CD4-positive, alpha-beta T cell treated with Interleukin-2 at 100 ng/mL for 4 hours (primary cell): ENCODE data around the gene RBFOX2.
"Not testable (repeated sequence)": the region's sequence is repeated elsewhere in the genome, so short reads cannot be mapped to it uniquely, and the experiment has no call there.

Experiments used
- DNase-seq: peaks from one replicate; pipeline ENCODE4 v3.0.0-alpha.2; 2020; ENCODE audit warnings: low spot score

The RBFOX2 gene

DNA sequence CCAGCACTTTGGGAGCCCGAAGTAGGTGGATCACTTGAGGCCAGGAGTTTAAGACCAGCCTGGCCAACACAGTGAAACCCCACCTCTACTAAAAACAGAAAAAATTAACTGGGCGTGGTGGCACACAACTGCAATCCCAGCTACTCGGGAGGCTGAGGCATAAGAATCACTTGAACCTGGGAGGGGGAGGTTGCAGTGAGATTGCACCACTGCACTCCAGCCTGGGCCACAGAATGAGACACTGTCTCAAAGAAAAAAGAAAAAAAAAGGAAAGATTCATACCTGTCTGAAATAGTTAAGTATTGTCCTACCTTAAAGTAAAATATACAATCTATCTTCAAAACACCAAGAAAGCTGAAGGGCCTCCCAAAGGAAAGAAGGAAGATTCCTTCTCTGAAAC, 20.1 kb downstream of the RBFOX2 start:
- no peak for DNase-seq

DNA sequence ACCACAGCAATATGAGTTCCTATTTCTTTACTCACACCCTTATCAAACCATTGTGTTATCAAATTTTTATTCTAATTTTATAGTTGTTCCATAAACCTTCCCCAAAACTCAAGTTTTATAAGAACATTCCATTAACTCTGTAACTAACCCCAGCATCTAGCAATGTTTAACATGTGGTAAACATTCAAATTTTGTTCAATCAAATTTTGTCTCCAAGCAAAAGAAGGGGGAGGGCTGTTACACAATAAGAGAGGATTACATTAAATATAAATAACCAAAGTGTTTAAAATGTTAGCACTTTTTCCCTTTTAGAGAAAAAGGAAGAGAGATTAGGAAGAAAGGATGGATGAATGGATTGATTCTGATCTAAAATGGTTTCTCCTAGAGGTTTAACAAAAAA, 20.5 kb downstream of the RBFOX2 start:
- DNase-seq = no peak

DNA sequence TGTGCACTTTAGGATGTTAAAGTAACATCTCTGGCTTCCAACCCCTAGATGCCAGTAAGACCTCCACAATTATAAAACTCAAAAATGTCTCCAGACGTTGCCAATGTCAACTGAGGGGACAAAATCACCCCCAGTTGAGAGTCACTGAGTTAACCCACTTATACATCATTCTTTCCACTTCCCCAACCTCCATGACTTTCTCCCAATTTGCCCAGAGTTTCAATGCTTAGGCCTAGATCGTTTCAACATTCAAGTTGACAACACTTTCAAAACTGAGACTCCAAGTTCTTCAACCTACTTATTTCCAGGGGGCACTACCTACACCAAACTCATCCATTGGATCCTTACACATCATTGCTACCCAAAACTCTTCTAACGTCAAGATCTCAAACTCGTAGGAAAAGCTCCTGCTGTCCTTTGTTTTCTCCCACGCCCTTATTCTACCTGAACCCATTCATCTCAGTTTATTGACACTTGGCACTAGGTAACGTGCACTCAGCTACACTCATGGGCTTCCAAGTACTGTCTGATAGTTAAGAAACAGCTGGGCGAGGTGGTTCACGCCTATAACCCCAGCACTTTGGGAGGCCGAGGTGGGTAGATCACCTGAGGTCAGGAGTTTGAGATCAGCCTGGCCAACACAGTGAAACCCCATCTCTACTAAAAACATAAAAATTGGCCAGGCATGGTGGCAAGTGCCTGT, 24.5 kb downstream of the RBFOX2 start:
- no peak for DNase-seq

DNA sequence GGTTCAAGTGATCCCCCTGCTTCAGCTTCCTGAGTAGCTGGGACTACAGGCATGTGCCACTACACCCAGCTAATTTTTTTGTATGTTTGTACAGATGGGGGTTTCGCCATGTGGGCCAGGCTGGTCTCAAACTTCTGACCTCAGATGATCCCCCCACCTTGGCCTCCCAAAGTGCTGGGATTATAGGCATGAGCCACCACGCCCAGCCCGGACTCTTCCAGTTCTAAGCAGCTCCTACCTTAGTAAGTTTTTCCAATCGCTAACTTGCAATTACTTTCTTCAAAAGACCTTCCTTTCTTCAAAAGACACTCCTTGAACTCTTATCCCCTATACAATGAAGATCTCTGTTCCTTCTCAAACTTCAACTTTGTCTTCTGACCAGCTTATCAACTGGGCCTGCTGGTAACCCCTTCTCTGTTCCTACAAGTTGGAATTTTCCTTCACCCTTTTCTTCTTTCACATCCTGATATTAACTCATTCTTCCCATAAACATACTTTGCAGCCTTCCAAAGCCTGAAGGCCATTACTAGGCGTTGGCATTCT, 25.8 kb downstream of the RBFOX2 start:
- no peak for DNase-seq

DNA sequence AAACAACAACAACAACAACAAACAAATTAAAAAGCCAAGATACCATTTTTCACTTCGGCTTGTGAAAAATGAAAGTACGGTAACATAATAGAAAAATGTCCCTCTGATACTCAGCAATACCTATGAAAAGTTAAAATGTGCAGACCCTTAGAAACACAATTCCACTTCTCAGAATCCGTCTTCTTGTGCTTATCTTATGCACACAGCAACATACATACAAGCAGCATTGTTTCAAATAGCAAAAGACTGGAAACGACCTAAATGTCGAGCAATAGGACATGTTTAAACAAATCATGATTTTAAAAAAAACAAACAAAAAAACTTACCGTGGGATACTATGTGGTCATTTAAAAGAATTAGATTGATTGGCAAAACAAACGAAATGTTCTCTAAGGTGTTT, 26.5 kb downstream of the RBFOX2 start:
- DNase-seq = no peak

DNA sequence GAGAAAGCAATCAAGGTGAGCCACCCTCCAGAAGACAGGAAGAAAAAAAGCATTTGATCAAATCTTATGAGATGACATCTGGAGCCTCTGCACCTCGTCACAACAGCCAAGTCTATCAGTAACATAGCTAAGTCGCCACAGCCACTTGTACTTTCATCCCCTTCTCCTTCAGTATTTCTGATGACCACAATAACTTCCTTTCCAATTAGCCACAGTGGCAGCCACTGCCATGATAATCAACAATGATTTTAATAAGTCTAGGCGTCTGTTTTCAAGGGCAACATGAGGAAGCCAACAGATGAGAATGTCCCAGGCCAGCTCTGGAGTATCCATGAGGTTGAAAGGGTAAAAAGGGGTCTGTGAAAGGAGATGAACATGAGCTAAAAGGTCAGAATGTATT, 29.9 kb downstream of the RBFOX2 start:
- no peak for DNase-seq

- no peak for DNase-seq
These were observed 31.2 kb downstream of the RBFOX2 start for GRCh38 chr22:35997438-35997837.

DNA sequence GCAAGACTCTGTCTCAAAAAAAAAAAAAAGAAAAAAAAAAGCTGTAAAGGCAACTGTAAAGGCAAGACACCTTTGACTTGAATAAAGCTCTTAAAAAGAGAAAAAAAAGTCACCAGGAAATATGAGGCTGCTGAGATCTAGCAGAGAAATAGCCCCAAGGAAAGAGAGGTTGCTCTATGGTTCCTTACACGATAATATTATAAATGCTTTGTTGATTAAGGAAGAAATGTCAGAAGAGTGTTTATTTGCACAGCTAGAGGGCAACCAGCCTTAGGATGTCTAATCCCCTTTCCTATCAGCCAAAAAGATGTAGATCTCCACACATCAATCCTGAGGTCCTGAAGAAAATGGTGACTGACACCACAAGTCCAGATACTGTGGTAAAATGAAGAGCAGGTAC, 32.0 kb downstream of the RBFOX2 start:
- DNase-seq = no peak

GRCh38 chr22:35995772-35996171, 32.9 kb downstream of the RBFOX2 start:
- no peak for DNase-seq

GRCh38 chr22:35995348-35995747, 33.3 kb downstream of the RBFOX2 start:
- DNase-seq = no peak

DNA sequence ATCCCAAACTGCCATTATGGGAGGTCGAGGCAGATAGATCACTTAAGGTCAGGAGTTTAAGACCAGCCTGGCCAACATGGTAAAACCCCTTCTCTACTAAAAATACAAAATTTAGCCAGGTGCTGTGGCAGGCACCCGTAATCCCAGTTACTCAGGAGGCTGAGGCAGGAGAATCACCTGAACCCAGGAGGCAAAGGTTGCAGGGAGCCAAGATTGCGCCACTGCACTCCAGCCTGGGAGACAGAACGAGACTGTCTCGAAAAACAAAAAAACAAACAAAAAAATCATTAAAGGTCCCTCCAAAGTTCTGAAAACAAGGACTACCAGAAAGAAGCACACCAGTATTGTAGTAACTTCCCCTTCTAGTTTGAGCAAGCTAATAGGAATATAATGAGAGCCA, 34.9 kb downstream of the RBFOX2 start:
- DNase-seq = not testable (repeated sequence)

DNA sequence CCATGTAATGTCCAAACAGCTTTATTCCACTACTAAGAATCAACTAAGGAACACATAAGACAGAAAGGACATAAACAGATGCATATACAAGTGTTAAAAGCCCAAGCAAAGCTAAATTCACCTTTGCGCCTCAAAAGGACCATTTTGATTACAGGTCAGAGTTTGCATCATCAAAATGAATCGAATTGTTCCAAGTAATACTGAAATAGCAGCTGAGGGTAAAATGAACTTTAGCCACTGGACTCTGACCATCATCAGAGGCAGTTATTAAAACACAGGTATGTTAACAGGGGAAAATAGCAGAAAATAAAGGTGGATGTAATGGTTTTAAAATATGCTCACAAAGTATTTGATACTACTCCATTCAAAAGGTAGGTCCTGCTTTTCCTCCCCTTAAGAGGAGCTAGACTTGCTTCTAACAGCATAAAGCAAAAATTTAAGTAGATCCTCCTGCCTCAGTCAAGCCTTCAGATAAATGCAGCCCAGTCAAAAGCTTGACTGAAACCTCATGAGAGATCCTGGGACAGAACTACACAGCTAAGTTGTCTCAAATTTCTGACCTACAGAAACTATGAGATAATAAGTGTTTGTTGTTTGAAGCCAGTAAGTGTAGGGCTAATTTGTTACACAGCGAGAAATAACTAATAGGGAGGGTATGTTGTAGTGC, 35.4 kb downstream of the RBFOX2 start:
- DNase-seq = no peak

DNA sequence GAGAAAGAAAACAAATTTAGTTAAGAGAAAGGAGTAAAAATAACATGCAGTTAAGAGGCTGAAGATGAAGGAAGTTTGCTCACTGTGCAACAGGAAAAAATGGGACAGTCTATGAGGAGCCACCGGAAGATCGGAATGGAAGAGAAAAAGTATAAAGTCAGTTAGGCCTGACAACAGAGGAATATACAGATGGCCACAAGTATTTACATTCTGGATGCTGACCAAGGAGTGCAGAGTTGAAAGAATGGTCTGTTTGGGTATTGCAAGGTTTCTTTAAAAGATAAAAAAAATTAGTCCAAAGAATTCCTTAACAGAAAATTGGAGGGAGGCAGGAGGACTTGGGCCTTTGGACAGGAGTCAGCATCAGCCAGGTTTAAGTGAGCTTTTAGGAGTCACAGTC, 37.5 kb downstream of the RBFOX2 start:
- no peak for DNase-seq

DNA sequence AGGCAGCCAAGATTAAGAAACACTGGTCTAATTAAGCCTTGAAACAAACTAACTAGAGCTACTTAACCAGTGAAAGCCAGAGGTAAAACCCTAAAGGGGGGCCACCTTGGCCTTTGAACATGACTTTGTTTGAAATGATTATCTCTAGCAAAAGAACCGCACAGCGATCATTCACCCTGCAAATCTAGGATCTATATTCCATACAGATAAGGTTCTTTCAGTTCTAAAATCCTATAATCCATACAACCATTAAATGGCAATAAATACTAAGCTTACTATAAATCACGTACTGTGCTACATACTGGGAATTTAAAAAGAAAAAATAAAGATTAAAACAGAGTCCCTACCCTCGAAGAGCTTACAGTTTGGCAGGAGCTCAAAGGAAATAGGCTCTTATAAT, 40.6 kb downstream of the RBFOX2 start:
- DNase-seq = no peak

DNA sequence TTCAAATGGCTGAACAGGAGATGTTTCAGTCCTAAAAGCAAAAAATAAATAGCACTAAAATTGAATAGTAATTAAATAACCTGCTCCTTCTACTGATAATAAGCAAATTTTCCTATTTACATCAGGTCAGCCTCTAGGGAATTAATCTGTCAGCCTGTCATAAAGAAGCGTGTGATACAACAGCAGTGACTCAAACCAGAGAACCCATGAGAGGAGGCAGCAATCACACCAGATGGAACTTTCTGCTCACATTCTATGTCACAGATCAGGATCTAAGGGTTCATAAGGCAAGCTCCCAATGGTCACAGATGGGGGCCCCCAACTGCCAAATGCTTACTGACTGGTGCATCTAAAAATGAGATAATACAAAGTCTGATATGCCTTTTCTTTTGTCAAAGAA, 41.1 kb downstream of the RBFOX2 start:
- DNase-seq = no peak

DNA sequence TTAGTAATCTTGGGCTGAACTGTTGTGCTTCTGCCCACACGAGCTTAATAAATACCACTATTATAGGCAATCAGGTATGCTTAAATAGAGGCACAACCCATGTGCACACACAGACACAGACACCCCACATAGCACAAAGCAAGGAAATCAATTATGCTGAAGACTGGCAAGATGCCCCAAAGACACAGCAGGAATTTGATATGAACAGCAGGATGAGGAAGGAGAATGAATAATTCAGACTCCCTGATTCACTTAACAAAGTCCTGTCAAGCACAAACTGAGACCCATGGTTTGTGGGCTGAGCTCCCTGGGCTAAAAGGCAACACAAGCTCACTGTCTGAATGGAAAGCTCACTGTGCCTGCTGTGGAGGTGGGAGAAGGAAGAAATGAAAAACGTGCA, 42.5 kb downstream of the RBFOX2 start:
- no peak for DNase-seq

GRCh38 chr22:35985371-35985770, 43.3 kb downstream of the RBFOX2 start:
- DNase-seq = no peak

DNA sequence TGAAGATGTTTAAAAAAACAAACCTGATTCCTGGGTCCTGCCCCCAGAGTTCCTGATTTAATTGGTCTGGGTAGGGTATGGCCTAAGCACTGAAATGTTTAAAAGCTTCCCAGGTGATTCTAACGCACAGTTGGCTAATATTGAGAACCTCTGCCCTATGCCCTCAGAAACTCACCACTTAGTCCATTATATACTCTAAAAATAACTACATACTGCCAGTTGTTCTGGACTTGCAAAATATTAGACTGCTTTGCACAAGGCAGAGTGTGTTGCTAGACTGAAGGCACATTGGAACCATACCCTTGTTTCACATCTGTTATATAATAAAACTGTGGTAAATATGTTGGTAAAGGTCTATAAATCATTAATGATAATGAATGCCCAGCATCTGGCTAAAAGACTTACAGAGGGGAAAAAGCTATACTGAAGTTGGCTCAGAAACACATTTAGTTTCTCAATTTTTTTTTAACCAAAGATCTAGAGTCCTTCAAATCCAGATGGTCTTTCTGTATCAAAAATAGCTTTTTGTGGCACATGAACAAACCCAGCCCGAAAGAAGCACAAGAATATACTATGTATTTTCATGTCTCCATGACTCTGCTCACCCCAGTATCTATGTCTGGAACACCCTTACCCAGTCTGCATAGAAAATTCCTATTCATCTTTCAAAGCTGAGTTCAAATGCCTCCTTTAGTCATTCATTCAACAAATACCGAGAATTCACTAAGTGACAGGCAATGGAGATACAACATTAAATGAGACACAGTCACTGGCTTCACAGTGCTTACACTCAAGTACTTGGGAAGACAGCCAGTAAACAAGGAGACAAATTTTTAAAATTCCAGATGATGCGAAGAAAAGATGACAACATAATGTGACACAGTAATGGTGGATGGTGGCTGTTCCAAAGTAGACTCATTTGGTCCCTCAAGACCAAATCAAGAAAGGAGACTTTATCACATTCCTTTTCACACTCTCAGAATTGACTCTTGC, 44.1 kb downstream of the RBFOX2 start:
- DNase-seq = no peak

- DNase-seq = no peak
These were observed 46.7 kb downstream of the RBFOX2 start for GRCh38 chr22:35981900-35982299.

GRCh38 chr22:35978889-35979288, 49.7 kb downstream of the RBFOX2 start:
- no peak for DNase-seq

GRCh38 chr22:35978201-35978600, 50.4 kb downstream of the RBFOX2 start:
- DNase-seq = no peak

GRCh38 chr22:35977136-35977535, 51.5 kb downstream of the RBFOX2 start:
- no peak for DNase-seq

- no peak for DNase-seq
These were observed 55.2 kb downstream of the RBFOX2 start for GRCh38 chr22:35973388-35973787.
